Sigmoid colon (tissue), 7 donors: Measurements from ENCODE around the gene TTC33. TPM values are rescaled to one million over a fixed set of nuclear protein-coding genes. Genes with fewer than 3 reads are reported as not detected.

Experiments
- DNase-seq: peaks from one replicate; pipeline ENCODE4 v3.0.0-alpha.2; 2019
- H3K27ac ChIP-seq, 4 donors: fragments of 200-600 bp; sonication (generic); one replicate each; pipeline ENCODE4 v1.5.1; 2016 to 2019; ENCODE audit warnings: mild to moderate bottlenecking in 1 of 4
- H3K27me3 ChIP-seq, 3 donors: fragments of 200-600 bp; sonication (generic); one replicate each; pipeline ENCODE4 v1.5.1; 2019; ENCODE audit warnings: mild to moderate bottlenecking in 1 of 3
- H3K36me3 ChIP-seq, 4 donors: fragments of 200-600 bp; sonication (generic); one replicate each; pipeline ENCODE4 v1.5.1; 2016 to 2019
- H3K4me1 ChIP-seq, 4 donors: fragments of 200-600 bp; sonication (generic); one replicate each; pipeline ENCODE4 v1.5.1; 2017 to 2019
- H3K4me3 ChIP-seq, 4 donors: fragments of 200-600 bp; sonication (generic); one replicate each; pipeline ENCODE4 v1.5.1; 2017 to 2019; ENCODE audit warnings: mild to moderate bottlenecking in 2 of 4, moderate library complexity in 1 of 4
- H3K9me3 ChIP-seq, 4 donors: fragments of 200-600 bp in 3 of 4; sonication (generic) in 3 of 4; one replicate each; pipeline versions ENCODE4 v1.5.1 to v1.6.1; 2013 to 2019
- EP300 ChIP-seq, 4 donors: sonication (generic); formaldehyde crosslinking; IDR thresholded peaks; one replicate each; pipeline ENCODE4 v1.6.1; 2017; ENCODE audit warnings: antibody characterized with exemption in 4 of 4
- POLR2A ChIP-seq, 2 donors: fragments of 450-650 bp; IDR thresholded peaks; one replicate each; pipeline ENCODE4 v1.6.1; 2016; ENCODE audit warnings: antibody characterized with exemption in 2 of 2, mild to moderate bottlenecking in 2 of 2, moderate library complexity in 2 of 2
- POLR2AphosphoS5 ChIP-seq, 4 donors: sonication (generic); formaldehyde crosslinking; IDR thresholded peaks; one replicate each; pipeline ENCODE4 v1.6.1; 2017; ENCODE audit warnings: antibody characterized with exemption in 4 of 4
- WGBS, 2 donors: extraction: QIAGEN DNeasy Blood & Tissue Kit; methylation state at CpG; one replicate each; pipeline ENCODE4 v1.1.7; 2013; 5-methylcytosine and 5-hydroxymethylcytosine counted together
- intact Hi-C: fragments of 100-400 bp; cut with DNase I; formaldehyde crosslinking; loops from one replicate; pipeline ENCODE4 v1.15.1; 2023
- polyA plus RNA-seq, 3 donors: library from polyadenylated mRNA; stranded (reverse); fragments of 200-250 nt; gene quantifications; one replicate each; pipeline ENCODE4 v1.2.3, GENCODE V29; 2013
- total RNA-seq, 4 donors: library from RNA; depleted of rRNA; stranded (reverse); fragments of >200 nt; gene quantifications; one replicate each; pipeline ENCODE4 v1.1.0, GENCODE V29; 2016
- TF ChIP-seq, protein P1 (sequence below), 4 experiments: fragments of 450-650 bp in 3 of 4; fragments of 200-600 bp in 1 of 4; IDR thresholded peaks; one replicate each; pipeline ENCODE4 v1.5.1; 2016 to 2019; ENCODE audit warnings: antibody characterized with exemption in 4 of 4, mild to moderate bottlenecking in 3 of 4, moderate library complexity in 2 of 4
- donor health status: healthy with polysubstance abuse.
- donor health status: Bipolar disorder and iron deficiency.
- donor health status: healthy.

The TTC33 gene
- total and polyA plus RNA-seq, 7 donors, result 6.6 to 33.2 (median 18.0) TPM

DNA sequence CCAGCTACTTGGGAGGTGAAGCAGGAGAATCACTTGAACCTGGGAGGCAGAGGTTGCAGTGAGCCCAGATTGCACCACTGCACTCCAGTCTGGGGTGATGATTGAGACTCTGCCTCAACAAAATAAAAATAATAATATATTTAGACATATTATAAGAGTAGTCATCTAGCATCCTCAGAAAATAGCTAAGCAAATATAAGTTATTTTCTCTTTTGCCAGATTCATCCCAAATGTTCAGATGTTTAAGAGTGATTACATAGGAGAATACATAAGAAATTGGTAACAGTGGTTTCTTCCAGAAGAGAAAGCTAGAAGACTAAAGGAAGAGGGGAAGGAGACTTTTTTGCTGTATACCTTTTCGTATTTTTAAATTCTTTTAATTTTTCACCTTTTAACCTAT is 22.4 kb upstream of the TTC33 start:
- H3K9me3 ChIP-seq, result no peaks in the 10 kb centered on the region
- peaks cover 0 to 37% (median 0%) of the 10 kb centered on the region in 4 donors for H3K36me3 ChIP-seq
- no peak overlapping the region for H3K27ac ChIP-seq
- no peak for DNase-seq
- intact Hi-C loops, result no loop called here
- TF ChIP-seq, protein P1, sequence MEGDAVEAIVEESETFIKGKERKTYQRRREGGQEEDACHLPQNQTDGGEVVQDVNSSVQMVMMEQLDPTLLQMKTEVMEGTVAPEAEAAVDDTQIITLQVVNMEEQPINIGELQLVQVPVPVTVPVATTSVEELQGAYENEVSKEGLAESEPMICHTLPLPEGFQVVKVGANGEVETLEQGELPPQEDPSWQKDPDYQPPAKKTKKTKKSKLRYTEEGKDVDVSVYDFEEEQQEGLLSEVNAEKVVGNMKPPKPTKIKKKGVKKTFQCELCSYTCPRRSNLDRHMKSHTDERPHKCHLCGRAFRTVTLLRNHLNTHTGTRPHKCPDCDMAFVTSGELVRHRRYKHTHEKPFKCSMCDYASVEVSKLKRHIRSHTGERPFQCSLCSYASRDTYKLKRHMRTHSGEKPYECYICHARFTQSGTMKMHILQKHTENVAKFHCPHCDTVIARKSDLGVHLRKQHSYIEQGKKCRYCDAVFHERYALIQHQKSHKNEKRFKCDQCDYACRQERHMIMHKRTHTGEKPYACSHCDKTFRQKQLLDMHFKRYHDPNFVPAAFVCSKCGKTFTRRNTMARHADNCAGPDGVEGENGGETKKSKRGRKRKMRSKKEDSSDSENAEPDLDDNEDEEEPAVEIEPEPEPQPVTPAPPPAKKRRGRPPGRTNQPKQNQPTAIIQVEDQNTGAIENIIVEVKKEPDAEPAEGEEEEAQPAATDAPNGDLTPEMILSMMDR (IDR thresholded peaks at IDR 0.05), result no peak
- no peak for TF ChIP-seq EP300 (IDR thresholded peaks at IDR 0.05)
- TF ChIP-seq POLR2AphosphoS5 (IDR thresholded peaks at IDR 0.05), result no peak
- TF ChIP-seq POLR2A (IDR thresholded peaks at IDR 0.05), result no peak
- WGBS, 2 donors, result 90 to 94% methylated on average over 1 of the region's 1 CpG
- no peaks in the 10 kb centered on the region for H3K27me3 ChIP-seq
- peaks cover 0 to 24% (median 22%) of the 10 kb centered on the region in 4 donors for H3K4me1 ChIP-seq
- no peak overlapping the region for H3K4me3 ChIP-seq

DNA sequence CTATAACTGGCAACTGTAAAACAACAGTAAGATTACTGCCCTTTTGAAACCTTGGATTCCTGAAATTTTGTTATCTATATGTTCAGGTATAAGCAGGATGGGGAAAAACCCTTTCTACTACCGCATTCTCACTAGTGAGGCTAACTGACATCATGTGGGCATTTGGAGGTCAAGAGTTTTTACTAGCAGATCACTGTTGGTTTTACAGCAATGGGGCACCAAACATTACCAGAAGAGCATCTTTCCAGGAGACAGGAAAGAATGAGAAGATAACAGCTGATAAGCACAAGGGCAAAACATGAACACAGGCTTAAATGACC is 20.9 kb upstream of the TTC33 start:
- TF ChIP-seq POLR2A (IDR thresholded peaks at IDR 0.05) (no peak), POLR2AphosphoS5 (IDR thresholded peaks at IDR 0.05) (no peak), EP300 (IDR thresholded peaks at IDR 0.05) (no peak)
- TF ChIP-seq, protein P1 (IDR thresholded peaks at IDR 0.05), result no peak
- intact Hi-C loops, result no loop called here
- no peak for DNase-seq
- 10 to 64% methylated on average over 1 of the region's 1 CpG for WGBS, 2 donors
- H3K4me1 ChIP-seq, result peaks cover 0 to 15% (median 14%) of the 10 kb centered on the region in 4 donors
- no peak overlapping the region for H3K4me3 ChIP-seq
- no peak overlapping the region for H3K27ac ChIP-seq
- peaks cover 0 to 50% (median 0%) of the 10 kb centered on the region in 4 donors for H3K36me3 ChIP-seq
- H3K9me3 ChIP-seq, result no peaks in the 10 kb centered on the region
- no peaks in the 10 kb centered on the region for H3K27me3 ChIP-seq

DNA sequence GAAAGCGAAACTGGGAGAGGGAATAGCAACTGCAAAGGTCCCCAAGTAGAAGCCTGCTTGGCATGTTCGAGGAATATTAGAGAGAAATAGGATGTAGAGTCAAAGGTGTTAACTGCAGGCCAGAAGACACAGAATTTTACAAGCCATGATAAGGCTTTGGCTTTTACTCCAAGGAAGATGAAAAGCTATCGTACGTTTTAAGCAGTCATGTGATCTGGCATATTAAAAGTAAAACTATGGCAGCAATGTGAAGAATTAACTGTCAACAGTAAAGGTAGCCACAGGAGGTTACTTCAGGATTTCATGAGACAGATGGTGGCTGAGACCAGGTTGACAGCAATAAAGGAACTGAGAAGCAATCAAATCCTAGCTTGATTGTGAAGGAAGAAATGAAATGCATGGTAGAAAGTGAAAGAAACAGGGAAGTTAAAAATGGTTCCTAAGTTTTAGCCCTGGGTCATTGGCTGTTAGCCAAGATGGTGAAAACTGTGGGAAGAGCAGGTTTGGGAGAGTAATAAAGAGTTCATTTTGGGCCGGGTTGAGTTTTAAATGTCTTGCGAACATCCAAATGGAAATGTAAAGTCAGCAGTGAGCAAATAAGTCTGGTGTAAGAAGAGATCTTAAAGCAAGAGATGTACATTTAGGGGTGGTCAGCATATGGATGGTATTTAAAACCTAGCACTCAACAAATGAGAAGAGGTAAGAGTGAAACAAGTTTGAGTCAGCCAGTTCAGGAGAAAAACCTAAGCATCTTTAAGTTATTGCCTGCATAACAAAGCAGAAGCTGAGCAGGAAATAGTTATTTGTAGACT is 20.3 kb upstream of the TTC33 start:
- DNase-seq, result no peak
- intact Hi-C loops, result no loop called here
- peaks cover 0 to 55% (median 4%) of the 10 kb centered on the region in 4 donors for H3K36me3 ChIP-seq
- WGBS, 2 donors, result 19 to 60% methylated on average over 6 of the region's 6 CpGs
- no peaks in the 10 kb centered on the region for H3K9me3 ChIP-seq
- no peak overlapping the region for H3K27ac ChIP-seq
- H3K27me3 ChIP-seq, result no peaks in the 10 kb centered on the region
- no peak overlapping the region for H3K4me3 ChIP-seq
- TF ChIP-seq POLR2A (IDR thresholded peaks at IDR 0.05), result no peak
- TF ChIP-seq, protein P1 (IDR thresholded peaks at IDR 0.05), result no peak
- TF ChIP-seq EP300 (IDR thresholded peaks at IDR 0.05), result no peak
- no peak for TF ChIP-seq POLR2AphosphoS5 (IDR thresholded peaks at IDR 0.05)
- peaks cover 0 to 12% (median 10%) of the 10 kb centered on the region in 4 donors for H3K4me1 ChIP-seq

DNA sequence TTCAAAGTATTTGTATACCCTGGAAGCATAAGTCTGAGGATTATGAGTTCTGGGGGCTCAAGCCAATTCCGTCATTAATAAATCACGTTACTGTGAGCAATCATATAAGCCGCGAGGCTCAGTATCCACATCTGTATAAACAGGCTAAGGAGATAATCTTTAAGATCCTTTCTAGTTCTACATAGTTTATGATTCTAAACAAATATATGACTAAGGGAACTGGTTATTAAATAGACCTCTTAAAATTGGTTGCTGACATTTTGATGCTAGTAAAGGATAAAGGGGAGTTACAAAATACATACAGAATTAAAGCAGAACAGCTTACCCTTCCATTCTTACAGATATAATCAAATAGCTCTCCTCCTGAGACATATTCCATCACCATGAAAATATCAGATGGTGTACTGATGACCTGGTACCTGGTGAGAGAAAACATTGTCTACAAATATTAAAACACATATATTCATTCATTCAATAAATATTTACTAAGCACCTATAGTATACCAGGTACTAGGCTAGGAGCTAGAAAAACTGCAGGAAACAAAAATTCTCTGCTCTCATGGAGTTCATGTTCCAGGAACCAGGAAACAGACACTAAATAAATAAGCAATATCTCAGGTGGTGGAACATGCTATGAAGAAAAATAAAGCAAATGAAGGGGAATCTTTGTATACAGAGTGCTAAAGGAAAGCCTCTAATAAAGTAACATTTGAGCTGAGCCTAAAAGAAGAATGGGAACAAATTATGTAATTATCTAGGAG is 19.5 kb upstream of the TTC33 start:
- 25 to 71% methylated on average over 4 of the region's 4 CpGs for WGBS, 2 donors
- peaks cover 0 to 61% (median 4%) of the 10 kb centered on the region in 4 donors for H3K36me3 ChIP-seq
- H3K27ac ChIP-seq, result no peak overlapping the region
- H3K9me3 ChIP-seq, result no peaks in the 10 kb centered on the region
- TF ChIP-seq POLR2AphosphoS5 (IDR thresholded peaks at IDR 0.05), result no peak
- no peak for TF ChIP-seq POLR2A (IDR thresholded peaks at IDR 0.05)
- TF ChIP-seq EP300 (IDR thresholded peaks at IDR 0.05), result no peak
- TF ChIP-seq, protein P1 (IDR thresholded peaks at IDR 0.05), result no peak
- intact Hi-C loops, result no loop called here
- H3K4me3 ChIP-seq, result no peak overlapping the region
- peaks cover 0 to 12% (median 10%) of the 10 kb centered on the region in 4 donors for H3K4me1 ChIP-seq
- no peaks in the 10 kb centered on the region for H3K27me3 ChIP-seq
- no peak for DNase-seq
